NCI-H69 (cell line): Measurements from ENCODE around the gene ADGRV1.

ENCODE experiments used
- DNase-seq: peaks from one replicate; lab custom pipeline; 2025; lab: John Stamatoyannopoulos, UW

The ADGRV1 gene

DNA sequence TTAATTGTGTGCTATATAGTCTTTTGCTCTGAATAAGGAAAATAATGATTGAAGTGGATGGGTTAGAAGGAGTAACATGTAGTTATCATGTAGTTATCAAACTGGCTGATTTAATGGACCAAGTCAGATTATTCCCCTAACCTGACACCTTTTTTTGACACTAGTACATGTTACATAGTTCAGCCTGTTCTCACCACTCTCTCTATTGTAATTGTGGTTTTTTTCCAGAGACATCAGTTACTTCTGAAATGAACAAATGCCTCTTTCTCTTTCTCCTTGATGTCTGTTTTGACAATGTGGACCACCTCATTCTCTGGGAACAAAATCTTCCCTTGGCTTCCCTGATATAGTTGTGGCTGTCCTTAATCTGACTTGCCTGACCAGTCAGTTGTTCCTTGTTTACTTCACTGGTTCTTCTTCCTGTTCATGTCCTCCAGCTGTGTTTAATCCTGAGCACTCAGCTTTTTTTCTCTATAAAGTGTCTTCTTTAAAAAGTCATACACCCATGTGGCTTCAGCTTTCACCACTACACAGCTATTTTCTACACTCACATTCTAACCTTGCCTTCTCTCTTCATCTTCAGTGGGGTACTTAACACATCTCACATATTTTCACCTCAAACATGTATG is 581.1 kb downstream of the ADGRV1 start:
- no peak for DNase-seq

DNA sequence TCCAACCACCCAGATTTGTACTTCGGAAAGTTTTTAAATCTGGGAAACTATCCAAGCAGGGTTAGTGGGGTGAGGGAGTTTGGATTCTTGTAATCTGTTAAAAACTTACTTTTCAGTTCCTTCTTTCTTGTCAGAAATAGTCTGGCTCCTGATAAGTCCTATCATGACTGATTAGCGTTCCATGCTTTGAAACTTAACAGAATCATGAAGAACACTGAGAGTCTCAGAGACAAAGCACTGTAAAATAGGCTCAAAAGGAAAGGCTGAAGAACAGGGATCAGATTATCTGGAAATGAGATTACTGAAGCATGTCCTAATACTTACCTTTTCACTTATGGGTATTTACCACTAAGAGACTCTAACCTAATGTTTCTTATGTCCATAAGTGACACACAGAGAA is 582.1 kb downstream of the ADGRV1 start:
- no peak for DNase-seq

DNA sequence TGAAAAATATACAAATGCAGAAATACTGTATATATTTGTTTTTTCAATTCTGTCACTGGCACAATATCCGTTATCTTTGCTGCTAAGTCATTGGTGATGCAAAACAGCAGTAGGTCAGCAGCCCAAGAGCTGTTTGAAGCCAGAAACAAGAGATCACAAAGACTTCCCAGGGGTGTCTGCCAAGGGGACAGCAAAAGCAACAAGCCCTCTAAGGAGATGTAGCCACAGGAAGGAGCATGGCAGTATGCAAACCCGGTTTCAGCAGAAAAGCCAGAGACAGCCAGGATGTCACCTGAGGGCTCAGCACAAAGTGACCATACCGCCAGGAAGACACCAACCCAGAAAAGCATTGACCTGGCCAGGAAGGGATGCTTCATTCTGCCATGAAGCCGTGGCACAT is 583.0 kb downstream of the ADGRV1 start:
- DNase-seq: no peak

DNA sequence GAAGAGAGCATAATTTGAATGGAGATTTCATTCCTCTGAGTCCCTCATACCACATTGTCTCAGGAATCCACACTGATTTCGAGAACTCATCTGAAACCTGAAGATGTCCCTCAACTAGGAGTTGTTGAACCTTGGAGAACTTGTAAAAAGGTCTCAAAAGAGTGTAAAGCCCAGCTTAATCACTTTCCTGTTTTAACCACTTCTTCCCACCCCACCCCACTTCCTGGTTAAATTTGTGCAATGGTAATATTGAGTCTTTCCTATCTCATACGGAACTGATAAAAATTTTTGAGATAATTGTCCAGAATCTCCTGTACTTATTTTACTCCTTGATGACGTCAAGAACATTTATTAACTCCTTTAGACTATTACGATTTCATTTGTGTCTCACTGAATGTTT is 583.8 kb downstream of the ADGRV1 start:
- no peak for DNase-seq

DNA sequence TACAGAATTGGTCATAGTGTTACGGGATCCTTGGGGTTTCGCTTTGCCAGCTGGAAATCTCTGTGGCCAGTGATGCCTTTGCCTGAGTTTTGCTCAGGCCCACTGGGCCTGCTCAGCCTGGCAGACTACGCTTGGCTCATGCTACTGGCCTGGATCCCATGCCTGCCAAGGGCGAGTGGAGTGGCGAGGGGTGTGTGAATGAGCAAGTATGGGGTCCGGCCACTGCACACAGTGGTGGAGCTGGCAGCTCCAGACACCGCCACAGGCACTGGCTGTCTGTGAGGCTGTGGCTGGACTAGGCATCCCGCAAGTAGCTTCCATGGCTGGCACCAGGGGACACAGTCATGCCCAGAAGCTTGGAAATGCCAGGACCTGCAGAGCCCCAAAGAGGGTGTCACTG is 584.2 kb downstream of the ADGRV1 start:
- no peak for DNase-seq

DNA sequence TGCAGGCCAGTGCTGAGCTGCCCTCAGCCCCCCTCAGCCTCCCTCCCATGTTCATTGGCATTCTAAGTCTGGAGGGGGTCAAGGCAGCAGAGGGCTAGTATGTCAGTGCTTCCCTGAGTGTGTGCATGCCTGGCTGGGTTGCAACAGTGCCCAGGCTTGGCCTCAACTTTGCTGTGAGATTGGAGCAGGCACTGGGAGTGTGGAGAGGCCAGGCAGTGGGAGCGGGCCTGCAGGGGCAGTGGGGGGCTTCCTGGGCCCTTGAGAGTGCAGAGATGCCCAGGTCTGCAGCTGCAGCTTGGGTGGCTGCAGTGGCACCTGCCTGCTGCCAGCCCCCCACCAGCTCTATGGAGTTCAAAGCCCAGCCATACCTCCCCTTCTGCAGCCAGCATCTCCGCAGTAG is 585.2 kb downstream of the ADGRV1 start:
- DNase-seq: no peak

DNA sequence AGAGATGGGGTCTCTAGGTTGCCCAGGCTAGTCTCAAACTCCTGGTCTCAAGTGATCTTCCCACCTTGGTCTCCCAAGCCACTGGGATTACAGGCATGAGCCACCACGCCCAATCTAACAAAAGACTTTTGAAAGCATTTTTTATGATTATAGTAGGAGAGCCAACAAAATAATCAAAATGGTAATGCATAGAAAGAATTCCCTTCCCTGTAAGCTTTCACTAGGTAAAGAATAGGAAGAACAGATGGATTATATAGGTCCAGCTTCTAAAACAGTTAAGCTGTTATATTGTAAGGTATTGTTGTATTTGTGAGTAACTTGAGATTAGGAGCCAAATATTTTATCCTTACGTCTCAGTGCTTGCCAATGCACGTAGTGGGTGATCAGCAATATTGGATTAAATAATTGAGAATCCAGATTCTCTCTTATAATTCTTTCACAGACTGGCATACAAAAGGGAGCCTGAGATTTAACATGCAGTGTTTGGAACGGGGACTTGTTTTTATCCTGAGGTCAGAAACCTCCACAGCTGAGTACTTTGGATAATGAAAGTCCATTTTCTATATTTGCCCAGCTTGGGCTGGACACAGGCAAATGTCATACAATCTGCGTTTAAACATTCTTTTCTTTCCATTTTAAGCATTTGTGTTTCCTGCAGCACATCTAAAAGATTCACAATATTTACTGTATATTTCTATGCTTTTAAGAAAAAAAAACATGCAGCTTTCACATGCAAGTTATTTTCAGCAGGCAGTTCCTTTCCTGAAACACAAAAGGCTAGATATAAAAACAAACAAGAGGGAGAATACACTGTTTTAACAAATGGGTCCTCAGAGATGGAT is 586.1 kb downstream of the ADGRV1 start:
- peak; percentile 43 for DNase-seq

DNA sequence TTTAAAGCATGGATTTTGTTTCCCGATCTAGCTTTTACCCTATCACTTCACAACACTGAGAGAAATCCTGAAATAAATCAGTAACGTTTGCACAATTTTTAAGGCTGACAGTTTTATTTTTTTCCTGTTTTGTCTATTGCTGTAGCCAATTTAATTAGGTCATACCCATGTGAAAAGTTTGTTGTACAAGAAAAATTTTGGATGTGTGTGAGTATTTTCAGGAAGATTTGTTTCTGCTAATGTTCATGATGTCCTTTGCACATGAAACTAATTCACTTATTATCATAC is 586.7 kb downstream of the ADGRV1 start:
- no peak for DNase-seq

DNA sequence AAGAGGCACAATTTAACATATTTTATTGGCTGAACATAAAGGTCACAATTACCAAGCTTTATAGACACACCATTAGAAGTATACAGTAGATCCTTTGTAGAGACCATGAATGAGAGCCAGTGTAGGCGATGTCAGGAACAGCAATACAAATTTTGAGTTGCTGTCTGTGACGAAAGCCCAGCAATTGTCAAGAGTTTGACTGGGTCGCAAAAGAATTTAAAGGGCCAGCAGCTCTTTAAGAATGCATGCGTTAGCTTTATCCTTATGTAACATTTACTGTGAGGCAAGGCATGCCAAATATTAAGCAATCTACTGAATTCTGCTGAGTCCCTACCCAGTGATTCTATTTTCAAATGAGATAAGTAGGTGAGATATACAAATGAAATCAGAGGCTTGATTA is 587.6 kb downstream of the ADGRV1 start:
- no peak for DNase-seq

DNA sequence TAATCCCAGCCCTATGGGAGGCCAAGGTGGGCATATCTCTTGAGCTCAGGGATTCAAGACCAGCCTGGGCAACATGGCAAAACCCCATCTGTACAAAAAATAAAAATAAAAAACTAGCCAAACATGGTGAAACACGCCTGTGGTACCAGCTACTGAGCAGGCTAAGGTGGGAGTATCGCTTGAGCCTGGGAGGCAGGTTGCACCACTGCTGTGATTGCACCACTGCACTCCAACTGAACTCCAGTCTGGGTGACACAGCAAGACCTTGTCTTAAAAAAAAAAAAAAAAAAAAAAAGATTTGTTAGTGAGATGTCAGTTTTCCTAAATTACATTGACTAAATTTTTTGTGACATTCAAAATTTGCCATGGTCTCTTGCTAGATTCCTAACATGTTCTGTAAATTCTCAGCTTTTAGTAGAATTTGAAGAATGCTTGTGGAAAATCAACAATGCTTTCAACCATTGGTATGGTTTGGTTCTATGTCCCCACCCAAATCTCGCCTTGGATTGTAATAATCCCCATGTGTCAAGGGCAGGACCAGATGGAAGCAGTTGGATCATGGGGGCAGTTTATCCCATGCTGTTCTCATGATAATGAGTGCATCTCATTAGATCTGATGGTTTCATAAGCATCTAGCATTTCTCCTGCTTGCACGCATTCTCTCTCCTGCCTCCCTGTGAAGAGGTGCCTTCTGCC is 588.5 kb downstream of the ADGRV1 start:
- DNase-seq: no peak

DNA sequence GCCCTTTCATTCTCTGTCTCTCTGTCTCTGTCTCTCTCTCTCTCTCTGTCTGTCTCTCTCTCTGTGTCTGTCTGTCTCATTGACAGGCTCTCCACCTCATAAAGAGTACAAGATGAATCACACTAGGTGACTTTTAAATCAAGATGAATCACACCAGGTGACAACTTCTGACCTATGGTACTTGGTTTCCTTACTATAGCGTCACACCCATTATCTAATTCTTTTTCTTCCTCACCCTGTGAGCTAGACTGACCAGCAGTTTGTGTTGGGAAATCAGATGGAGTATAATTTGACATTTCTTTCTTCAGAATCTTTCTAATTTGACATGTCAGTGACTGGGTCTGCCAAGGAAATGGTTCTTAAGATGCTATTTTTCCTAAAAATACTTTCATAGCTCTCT is 591.6 kb downstream of the ADGRV1 start:
- no peak for DNase-seq

DNA sequence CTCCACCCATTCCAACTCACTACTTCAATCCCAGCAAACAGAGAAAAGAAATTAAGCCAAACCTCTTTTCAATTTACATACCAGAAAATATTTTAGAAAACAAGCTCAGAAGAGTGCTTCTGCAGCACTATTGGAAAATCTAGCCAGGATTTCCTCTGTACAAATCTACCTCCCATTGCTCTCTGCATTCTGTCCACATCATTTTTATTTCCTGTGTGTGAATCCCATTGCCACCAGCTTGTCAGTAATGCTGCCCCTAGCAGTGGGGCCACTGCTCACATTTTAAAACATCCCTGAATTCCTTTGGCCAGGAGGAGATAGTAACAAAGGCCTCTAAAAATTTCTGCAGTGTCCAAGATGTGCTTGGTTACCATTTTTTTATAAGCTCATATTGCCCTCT is 592.0 kb downstream of the ADGRV1 start:
- DNase-seq: no peak

DNA sequence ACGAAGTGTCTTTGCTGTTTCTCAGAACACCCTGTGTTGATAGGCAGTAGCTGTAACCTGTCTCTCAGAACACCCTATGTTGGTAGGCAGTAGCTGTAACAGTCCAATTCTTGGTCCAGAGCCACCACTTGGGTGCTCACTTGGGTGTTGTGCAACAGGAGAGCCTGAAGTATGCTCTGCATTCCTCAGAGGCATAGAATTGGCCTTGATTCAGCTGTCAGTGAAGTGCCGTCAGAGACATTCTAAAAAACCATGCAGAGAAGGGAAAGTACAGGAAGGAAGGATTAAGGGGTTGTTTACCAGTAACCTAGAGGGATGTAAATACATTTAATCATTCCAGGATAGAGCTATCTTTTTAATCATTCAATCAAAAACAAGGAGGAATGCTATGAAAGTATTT is 593.4 kb downstream of the ADGRV1 start:
- DNase-seq: no peak

DNA sequence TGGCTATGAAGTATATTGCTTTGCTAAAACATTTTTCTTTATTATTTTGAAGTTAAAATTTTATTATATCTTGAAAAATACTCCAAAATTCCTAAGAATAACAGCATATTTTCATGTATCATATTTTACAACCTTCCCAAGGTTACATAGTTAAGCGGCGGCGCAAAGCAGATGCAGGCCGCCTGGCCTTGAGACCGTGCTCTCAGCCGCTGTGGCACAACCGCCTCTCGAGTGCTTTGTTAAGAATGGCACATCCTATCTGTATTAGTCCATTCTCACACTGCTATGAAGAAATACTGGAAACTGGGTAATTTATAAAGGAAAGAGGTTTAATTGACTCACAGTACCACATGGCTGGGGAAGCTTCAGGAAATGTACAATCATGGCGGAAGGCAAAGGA is 595.7 kb downstream of the ADGRV1 start:
- DNase-seq: no peak

DNA sequence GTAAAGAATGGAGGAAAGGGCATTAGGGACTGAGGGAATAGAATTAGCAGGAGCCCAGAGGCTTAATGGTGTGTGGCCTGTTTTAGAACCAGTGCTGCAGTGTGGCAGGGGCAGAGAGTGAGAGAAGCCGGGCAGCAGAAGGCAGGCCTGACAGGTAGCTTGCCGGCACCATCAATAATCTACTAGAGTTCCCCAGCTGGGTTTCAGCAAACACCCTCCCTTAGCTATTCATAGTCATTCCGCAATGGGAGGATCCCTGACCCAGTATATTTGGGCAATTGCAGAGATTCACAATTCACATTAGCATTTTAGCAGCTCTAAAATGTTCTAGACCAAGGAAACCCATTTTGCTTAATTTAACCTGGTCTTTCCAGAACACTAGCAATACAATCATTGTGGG is 596.7 kb downstream of the ADGRV1 start:
- no peak for DNase-seq

DNA sequence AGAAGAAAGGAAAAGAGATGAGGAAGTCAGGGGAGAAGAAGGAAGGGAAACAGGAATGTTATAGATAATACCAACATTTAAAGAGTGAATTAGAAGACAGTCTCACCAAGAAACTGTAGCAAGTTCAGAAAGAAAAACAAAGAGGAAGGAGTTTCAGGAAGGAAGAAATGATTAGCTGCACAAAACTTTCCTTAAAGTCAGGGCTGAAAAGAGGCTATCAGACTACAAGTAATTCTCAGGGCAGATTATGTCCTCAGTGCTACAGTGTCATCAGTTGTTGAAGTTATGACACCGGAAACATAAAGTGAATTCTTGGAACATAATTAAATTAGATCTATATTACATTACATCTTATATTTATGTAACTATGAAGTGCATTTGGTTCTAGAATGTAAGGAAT is 597.6 kb downstream of the ADGRV1 start:
- no peak for DNase-seq

DNA sequence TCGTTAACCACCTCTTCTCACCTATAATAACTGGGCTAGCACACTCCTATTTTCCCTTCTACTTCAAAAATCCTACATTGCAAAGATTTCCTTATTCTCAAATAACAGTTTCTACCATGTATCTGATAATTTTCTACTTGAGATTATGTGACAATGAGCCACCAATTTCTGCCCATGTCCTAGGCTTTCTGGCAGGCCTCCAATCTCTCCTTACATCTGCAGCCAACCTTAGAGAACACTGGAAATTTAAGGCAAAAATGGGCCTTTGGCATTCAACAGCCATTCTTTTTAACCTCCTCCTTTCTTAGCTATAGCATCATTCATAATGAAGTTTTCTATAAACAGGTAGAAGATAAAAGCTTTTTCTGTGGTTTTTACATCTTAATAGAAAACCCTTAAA is 599.4 kb downstream of the ADGRV1 start:
- DNase-seq: no peak

DNA sequence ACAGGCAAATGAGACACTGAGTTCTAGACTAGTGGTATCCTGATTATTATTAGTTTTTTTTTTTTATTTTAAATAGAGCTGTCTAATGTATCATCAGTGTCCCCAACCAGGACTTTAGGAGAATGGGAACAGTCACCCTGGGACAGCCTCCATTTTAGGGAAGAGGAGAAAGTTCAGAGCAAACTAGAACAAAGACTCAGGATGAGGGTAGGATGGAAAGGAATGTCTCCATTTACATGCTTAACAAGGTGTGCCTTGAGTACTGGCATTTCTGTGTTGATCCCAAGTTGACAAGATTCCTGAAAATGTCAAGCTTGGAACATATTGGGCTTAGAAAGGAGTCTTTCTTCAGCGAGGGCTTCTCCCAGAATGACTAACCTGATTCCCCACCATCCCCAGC is 601.0 kb downstream of the ADGRV1 start:
- no peak for DNase-seq

DNA sequence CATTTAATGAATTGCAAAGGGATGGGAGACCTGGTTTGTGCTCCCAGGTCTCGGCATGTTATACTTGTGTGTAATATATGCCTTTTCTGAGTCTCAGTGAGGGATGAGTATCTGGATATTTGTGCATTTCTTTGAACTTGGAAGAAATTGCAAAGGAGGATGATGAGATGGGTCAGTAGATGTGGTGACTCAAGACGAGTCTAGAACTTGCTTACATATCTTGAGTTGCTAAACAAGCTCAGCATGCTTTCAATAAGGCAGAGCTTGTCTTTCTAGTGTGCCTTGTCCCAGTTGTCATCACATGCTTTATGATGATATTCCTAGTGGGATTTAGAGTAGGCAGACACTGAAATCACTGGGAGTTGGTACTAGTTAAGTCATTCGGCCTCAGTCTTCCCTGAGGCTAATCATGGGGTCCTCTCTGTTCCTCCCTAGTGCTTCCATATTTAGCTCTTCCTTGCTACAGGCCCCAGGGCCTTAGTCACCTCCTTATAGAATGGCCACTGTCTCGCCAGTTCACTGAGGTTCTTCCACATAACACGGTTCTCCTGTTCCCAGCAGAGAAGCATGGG is 602.2 kb downstream of the ADGRV1 start:
- no peak for DNase-seq

DNA sequence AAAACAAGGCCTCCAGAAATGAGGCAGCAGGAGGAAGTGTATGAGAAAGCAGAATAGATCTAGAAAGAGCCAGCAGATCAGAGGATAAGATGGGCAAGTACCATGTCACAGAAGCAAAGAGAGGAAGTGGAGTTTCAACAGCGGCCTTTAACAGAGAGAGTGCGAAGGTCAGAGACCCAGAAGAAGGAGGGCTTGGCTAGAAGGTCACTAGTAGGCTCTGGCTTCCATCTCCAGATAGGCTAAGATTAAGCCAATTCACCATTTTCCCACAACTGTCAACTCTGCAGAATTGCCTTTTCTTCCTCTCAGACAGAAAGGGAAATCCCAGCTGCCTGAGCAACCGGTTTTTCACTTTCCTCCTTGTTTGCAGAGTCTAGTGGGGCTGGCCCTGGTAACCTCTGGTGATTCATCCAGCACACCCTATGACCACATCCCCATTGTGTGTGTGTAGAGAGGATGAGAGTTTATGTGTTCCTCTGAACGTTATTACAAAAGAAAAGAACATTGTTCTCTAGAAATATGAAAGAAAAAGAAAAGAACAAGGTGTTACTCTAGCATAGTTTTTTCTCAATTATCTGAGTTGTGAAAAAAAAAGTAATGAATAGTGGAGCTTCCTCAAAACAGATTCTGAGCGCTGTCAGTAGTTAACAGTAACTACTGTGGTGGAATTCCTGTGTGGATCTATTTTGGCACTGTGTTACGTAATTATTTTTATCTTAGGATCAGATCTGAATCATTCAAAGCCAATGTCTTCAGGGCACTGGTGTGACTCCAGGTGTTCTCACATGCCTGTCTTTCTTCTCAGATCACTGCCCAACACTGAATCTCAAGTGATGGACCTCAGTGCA is 604.2 kb downstream of the ADGRV1 start:
- DNase-seq: peak; percentile 60

DNA sequence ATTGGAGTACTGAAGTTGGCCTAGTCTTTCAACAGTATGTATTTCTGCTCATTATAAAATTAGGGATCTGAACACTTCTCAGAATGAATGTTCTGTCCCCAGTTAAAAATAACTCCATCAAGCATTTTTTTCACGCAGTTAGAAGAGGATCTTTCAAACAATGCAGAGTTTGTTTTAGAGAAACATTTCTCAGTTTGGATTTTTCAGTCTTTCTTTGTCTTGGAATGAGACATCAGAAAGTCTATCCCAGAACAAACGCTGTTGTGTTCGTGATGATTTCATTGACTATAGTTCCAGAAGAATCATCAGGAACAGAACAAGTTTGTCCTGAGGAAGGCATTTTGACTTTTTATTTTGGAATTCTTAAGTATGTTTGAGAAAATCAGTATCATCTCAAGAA is 605.8 kb downstream of the ADGRV1 start:
- no peak for DNase-seq
